Gastrocnemius medialis (tissue), 4 donors: Measurements from ENCODE around the gene WFS1.

Experiments
- POLR2A ChIP-seq, 2 donors: fragments of 450-650 bp; IDR thresholded peaks; one replicate each; pipeline ENCODE4 v1.6.1; 2017; ENCODE audit warnings: antibody characterized with exemption in 2 of 2, mild to moderate bottlenecking in 2 of 2, moderate library complexity in 2 of 2
- TF ChIP-seq, protein P1 (sequence below), 5 experiments: fragments of 450-650 bp in 3 of 5; fragments of 200-600 bp in 2 of 5; sonication (generic) in 2 of 5; IDR thresholded peaks in 4 of 5; conservative IDR thresholded peaks in 1 of 5; 1 replicate in 4 of 5; 2 replicates in 1 of 5; pipeline ENCODE4 v1.5.1; 2016 to 2019; ENCODE audit warnings: antibody characterized with exemption in 5 of 5, mild to moderate bottlenecking in 3 of 5, moderate library complexity in 3 of 5

DNA sequence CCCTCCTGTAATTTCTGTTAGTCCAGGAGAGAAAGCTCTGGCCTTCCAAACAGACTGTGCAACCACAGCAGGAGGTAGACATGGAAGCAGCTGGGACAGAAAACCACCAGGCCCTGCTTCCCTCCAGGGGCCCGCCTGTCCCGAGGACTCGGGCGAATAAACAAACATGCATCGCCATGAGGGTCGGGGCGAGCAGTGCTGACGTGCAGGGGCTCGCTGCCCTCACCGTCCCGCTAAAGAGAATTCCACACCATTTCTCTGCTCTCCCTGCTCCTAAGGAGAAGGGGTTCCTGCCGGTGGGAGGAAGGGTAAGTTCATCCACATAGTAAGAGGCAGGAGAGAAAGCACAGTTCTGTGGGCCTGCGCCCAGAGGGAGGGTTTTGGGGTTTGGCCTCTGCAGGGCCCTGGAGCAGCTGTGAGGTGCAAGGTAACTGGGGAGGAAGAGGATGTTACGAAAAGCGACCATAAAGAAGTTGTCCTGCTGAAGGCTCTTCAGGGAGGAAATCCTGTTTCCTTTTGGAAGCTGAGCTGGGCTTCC, 54.9 kb downstream of the WFS1 start:
- TF ChIP-seq, protein P1, sequence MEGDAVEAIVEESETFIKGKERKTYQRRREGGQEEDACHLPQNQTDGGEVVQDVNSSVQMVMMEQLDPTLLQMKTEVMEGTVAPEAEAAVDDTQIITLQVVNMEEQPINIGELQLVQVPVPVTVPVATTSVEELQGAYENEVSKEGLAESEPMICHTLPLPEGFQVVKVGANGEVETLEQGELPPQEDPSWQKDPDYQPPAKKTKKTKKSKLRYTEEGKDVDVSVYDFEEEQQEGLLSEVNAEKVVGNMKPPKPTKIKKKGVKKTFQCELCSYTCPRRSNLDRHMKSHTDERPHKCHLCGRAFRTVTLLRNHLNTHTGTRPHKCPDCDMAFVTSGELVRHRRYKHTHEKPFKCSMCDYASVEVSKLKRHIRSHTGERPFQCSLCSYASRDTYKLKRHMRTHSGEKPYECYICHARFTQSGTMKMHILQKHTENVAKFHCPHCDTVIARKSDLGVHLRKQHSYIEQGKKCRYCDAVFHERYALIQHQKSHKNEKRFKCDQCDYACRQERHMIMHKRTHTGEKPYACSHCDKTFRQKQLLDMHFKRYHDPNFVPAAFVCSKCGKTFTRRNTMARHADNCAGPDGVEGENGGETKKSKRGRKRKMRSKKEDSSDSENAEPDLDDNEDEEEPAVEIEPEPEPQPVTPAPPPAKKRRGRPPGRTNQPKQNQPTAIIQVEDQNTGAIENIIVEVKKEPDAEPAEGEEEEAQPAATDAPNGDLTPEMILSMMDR (IDR thresholded peaks at IDR 0.05 in 4 of 5, conservative IDR thresholded peaks at IDR 0.05 in 1 of 5): no peak
- no peak for TF ChIP-seq POLR2A (IDR thresholded peaks at IDR 0.05)
